Calu3 (cell line): ENCODE results near the gene KREMEN1. TPM values are rescaled to one million over a fixed set of nuclear protein-coding genes. Genes with fewer than 3 reads are reported as not detected.

Experiments
- BruUV-seq: library from RNA; stranded (reverse); fragments of 400-500 nt; replicated peaks from 2 replicates; lab custom pipeline; 2021; lab: Mats Ljungman, UMichigan
- CTCF ChIA-PET: fragments of 300-600 bp; sonication (Branson Sonifier 250); formaldehyde crosslinking; loops from one replicate; lab custom pipeline; 2022; ENCODE audit warnings: antibody characterized with exemption; lab: Charles Lee
- DNase-seq: peaks from one replicate; pipeline ENCODE4 v3.0.0; 2022
- H3K27ac Mint-ChIP-seq: one replicate; pipeline ENCODE4 v1.8.0; 2022; ENCODE audit warnings: mixed read lengths; ENCODE audit not compliant: unreplicated experiment
- H3K27me3 Mint-ChIP-seq: one replicate; pipeline ENCODE4 v1.8.0; 2022; ENCODE audit warnings: mixed read lengths; ENCODE audit not compliant: unreplicated experiment
- H3K36me3 Mint-ChIP-seq: one replicate; pipeline ENCODE4 v1.8.0; 2022; ENCODE audit warnings: mild to moderate bottlenecking, moderate library complexity, mixed read lengths; ENCODE audit not compliant: insufficient read depth, unreplicated experiment
- H3K4me1 Mint-ChIP-seq: one replicate; pipeline ENCODE4 v1.8.0; 2022; ENCODE audit warnings: mild to moderate bottlenecking, low read depth, mixed read lengths; ENCODE audit not compliant: unreplicated experiment
- H3K4me3 Mint-ChIP-seq: one replicate; pipeline ENCODE4 v1.8.0; 2022; ENCODE audit warnings: mild to moderate bottlenecking, low read depth, moderate library complexity, mixed read lengths; ENCODE audit not compliant: unreplicated experiment
- H3K9me3 Mint-ChIP-seq: one replicate; pipeline ENCODE4 v1.8.0; 2022; ENCODE audit warnings: low read depth, mixed read lengths; ENCODE audit not compliant: unreplicated experiment
- intact Hi-C: fragments of 100-400 bp; cut with micrococcal nuclease; formaldehyde crosslinking; loops from one replicate; pipeline ENCODE4 v1.10.0; 2022; ENCODE audit not compliant: unreplicated experiment
- total RNA-seq: library from RNA; stranded (reverse); gene quantifications from 2 replicates; pipeline ENCODE4 v1.2.3, GENCODE V29; 2022
- TF ChIP-seq, protein P1 (sequence below): fragments of 200-600 bp; IDR thresholded peaks from one replicate; pipeline ENCODE4 v1.8.0; 2022; ENCODE audit warnings: antibody characterized with exemption; ENCODE audit not compliant: unreplicated experiment

KREMEN1 gene
- total RNA-seq, 1 experiment from 2014 or later = 2.8 TPM

DNA sequence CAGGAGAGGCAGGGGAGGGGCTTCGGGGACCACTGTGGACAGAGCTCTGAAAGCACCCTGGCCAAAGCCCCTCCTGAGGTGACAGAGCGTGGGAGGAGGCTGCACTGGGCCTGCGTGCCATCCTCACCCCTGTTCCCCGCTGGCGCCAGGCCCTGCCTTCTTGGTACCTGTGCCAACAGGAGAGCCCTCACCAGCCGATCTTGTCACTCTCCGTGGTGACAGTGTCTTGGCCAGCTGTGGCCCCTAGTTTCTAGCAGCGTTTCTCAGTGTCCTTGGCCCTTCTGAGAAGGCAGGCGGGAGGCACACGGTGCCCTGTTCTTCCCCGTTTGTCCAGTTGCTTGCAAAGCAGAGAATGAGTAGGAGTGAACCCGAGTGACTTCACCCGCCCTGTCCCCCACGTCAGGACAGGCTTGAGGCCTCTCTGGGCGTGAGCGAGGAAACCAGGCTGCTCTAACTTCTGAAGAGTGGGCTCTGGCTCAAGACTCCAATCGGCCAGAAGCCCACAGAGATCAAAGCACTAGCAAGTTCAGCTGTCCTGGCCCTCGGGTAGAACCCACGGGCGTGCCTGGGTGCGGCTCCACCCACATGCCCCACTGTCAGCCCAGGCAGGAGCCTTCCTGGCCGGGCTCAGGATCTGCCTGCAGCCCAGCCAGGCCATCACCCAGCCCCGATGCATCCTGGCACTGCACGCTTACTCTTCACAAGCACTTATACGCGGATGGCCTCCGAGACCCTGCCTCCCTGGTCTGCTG, 72.7 kb downstream of the KREMEN1 start:
- TF ChIP-seq, protein P1, sequence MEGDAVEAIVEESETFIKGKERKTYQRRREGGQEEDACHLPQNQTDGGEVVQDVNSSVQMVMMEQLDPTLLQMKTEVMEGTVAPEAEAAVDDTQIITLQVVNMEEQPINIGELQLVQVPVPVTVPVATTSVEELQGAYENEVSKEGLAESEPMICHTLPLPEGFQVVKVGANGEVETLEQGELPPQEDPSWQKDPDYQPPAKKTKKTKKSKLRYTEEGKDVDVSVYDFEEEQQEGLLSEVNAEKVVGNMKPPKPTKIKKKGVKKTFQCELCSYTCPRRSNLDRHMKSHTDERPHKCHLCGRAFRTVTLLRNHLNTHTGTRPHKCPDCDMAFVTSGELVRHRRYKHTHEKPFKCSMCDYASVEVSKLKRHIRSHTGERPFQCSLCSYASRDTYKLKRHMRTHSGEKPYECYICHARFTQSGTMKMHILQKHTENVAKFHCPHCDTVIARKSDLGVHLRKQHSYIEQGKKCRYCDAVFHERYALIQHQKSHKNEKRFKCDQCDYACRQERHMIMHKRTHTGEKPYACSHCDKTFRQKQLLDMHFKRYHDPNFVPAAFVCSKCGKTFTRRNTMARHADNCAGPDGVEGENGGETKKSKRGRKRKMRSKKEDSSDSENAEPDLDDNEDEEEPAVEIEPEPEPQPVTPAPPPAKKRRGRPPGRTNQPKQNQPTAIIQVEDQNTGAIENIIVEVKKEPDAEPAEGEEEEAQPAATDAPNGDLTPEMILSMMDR = no peak
- no peaks in the 10 kb centered on the region for H3K9me3 Mint-ChIP-seq
- H3K36me3 Mint-ChIP-seq = no peaks in the 10 kb centered on the region
- intact Hi-C loops = no loop called here
- DNase-seq = no peak
- H3K27ac Mint-ChIP-seq = no peak overlapping the region
- no TSS peak for BruUV-seq
- CTCF ChIA-PET = no interaction called here
- no peak overlapping the region for H3K4me3 Mint-ChIP-seq
- peaks cover 42% of the 10 kb centered on the region for H3K27me3 Mint-ChIP-seq
- no peaks in the 10 kb centered on the region for H3K4me1 Mint-ChIP-seq

DNA sequence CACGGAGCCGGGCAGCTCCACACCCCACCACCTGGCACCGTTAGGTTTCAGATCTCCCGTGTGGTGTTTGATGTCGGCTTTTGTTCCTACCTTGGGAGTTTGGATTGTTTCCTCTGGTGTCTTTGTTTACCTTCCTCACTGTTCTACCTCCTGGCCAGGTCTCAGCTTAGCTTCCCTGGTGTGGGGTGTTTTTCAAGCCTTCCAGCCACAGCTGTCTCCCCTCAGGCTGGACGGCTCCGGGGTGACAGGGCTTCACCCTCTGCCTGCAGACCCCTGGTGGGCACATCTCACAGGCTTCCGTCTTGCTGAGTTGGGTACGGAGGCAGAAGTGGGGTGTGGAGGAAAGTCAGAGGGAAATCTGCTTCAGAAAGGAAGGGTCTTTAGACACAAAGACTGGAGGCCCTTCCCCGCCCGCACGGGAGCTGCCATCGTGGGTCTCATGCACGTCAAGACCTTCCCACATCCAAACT, 73.3 kb downstream of the KREMEN1 start:
- no peaks in the 10 kb centered on the region for H3K4me1 Mint-ChIP-seq
- no peak overlapping the region for H3K27ac Mint-ChIP-seq
- DNase-seq = no peak
- no peaks in the 10 kb centered on the region for H3K36me3 Mint-ChIP-seq
- peaks cover 42% of the 10 kb centered on the region for H3K27me3 Mint-ChIP-seq
- no peaks in the 10 kb centered on the region for H3K9me3 Mint-ChIP-seq
- CTCF ChIA-PET = no interaction called here
- H3K4me3 Mint-ChIP-seq = no peak overlapping the region
- intact Hi-C loops = no loop called here
- TF ChIP-seq, protein P1 = no peak
- no TSS peak for BruUV-seq

DNA sequence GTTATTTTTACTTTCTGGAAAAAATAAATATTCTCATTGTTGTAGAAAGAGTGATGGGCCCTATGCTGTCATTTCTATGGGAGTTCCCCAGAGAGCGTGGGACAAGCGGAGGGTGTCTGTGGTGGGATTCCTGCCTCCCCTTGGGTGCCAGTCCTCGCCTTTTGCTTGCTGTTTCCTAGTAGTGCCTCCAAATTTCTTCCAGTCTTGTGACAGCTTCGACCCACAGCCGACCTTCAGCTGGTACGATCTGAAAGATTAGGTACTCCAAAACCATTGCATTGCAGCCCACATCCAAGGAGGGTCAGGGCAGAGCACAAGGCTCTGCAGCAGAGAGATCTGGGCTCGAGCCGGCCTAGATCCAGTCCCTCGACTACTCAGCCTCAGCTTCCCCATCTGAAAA, 73.9 kb downstream of the KREMEN1 start:
- Mint-ChIP-seq H3K4me3 (no peak overlapping the region), H3K4me1 (no peaks in the 10 kb centered on the region), H3K9me3 (no peaks in the 10 kb centered on the region), H3K27ac (no peak overlapping the region), H3K27me3 (peaks cover 47% of the 10 kb centered on the region), H3K36me3 (no peaks in the 10 kb centered on the region)
- DNase-seq = no peak
- CTCF ChIA-PET = no interaction called here
- TF ChIP-seq, protein P1 = no peak
- BruUV-seq = no TSS peak
- intact Hi-C loops = no loop called here

DNA sequence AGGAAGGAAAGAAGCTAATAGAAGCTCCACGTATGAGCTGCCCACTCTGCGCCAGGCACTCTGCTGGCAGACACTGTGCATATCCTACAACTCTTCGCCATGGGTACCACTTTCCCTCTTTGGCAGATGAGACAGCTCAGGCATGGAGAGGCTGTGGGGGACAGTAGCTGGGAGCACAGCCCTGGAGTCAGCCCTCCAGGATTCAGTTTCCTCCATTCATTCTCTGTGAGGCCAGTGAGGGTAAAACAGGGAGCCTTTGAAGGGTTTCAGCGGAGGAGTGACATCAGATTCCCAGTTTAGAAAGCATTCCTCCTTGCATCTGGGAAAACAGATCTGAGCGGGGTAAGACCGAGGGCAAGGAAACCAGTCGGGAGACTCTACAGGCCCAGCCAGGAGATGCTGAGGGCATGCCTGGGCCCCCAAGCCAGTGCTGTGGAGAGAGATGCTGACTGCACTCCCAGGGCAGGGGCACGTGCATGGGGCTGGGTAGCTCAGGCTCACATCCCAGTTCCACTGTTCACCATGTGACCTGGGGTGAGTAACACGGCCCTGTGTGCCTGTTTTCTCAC, 74.6 kb downstream of the KREMEN1 start:
- Mint-ChIP-seq H3K4me1 (no peaks in the 10 kb centered on the region), H3K9me3 (no peaks in the 10 kb centered on the region), H3K27ac (no peak overlapping the region), H3K36me3 (no peaks in the 10 kb centered on the region), H3K27me3 (peaks cover 54% of the 10 kb centered on the region), H3K4me3 (no peak overlapping the region)
- BruUV-seq = no TSS peak
- intact Hi-C loops = no loop called here
- DNase-seq = no peak
- CTCF ChIA-PET = no interaction called here
- TF ChIP-seq, protein P1 = no peak
